Globus pallidus (tissue), 1 donor: ENCODE results near the gene ATP11B.

Source experiments
- DNase-seq: peaks from one replicate; pipeline ENCODE4 v3.0.0-alpha.2; 2015; ENCODE audit warnings: low spot score

The ATP11B gene

DNA sequence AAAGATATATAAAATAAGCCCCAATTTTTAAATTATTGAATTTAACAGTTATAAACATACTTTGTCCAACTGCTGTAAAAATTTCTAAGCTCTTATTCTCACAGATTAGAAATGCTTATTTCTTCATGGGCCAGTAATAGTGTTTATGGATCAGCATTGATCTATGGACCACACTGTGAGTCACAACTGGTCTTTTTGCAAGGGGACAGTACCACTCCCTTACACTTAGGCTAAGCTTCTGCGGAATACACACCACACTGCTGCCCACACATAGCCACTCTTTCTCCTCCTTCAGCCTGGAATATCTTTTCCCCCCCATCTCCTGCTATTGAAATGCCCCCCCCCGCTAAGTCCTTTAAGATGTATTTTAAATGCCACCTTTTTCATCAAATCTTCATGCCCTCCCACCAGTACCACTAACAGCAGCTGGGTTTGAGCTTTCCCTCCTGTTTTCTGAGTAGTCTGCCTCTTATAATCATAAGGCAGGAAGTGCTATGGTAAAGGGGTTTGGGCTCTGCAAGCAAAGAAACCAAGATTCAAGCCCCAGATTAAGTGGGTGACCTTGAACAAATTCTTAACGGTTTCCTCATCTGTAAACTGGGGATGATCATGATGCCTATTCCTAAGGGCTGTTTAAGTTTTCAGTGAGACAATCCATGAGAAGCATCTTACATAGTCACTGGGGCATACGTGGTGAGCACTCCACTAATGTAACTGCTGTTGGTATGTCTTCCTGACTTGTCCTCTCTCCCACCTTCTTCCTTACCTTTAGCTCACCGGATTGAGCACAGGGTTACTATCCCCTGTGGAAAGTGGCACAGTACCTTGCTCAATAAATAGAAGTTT lies 117.9 kb downstream of the ATP11B start:
- no peak for DNase-seq

GRCh38 chr3:182911782-182912111 lies 118.4 kb downstream of the ATP11B start:
- no peak for DNase-seq

GRCh38 chr3:182912474-182912873 lies 119.2 kb downstream of the ATP11B start:
- DNase-seq, result peak; percentile 76

DNA sequence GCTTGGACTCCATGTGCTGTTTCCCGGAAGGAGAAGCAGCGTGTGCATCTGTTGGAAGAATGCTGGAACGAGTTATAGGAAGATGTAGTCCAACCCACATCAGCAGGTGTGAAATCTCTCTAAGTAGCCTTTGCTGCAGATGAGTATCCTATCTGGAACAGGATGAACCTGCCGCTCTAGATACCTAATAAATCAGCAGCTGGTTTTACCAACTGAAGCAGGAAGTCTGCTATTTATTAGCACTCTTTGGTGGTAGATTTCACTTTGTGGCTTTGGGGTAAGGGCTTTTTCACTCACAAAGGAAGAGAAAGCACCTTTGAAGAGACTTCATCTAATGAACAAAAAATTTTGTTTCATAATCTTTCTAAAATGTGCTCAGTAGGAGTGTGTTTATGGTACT lies 120.6 kb downstream of the ATP11B start:
- no peak for DNase-seq

DNA sequence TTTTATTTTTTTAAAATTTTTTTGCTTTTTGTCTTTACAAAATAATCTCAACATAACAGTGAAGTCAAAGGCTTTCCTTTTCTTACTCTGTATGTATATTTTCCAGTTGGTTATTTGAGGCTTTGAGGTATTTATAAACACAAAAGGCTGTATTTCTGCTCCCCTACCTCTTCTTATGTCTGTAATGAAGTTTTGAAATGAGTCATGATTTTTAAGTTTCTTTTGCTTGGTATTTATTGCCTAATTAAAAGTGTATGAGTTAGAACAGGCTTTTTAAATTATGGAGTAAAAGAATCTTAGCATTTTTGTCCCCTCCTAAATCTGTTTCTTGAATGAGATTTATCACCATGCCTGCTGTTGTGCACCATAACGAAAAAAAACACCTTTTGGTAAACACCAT lies 121.0 kb downstream of the ATP11B start:
- no peak for DNase-seq

DNA sequence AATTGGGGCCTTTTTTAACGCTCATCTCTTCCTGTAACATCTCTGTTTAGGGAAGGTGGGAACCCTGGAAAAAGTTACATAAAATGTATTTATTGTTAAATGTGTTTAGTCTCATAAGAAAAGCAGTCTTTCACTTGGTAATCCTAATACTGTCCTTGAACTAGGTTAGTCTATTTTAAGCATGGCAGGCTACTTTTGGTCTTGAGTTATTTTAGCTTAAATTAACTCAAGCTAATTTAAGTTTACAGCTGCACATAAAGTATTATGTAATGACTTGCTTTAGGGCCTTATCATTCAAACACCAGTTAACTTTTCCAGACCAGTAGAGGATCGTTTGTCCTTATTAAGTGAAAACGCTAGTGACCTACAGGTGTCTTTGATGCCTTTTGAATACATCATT lies 123.8 kb downstream of the ATP11B start:
- DNase-seq, result no peak

- DNase-seq, result no peak
Measured at GRCh38 chr3:182919866-182920357, 126.6 kb downstream of the ATP11B start.

- DNase-seq, result no peak
Measured at GRCh38 chr3:182920515-182921084, 127.3 kb downstream of the ATP11B start.

DNA sequence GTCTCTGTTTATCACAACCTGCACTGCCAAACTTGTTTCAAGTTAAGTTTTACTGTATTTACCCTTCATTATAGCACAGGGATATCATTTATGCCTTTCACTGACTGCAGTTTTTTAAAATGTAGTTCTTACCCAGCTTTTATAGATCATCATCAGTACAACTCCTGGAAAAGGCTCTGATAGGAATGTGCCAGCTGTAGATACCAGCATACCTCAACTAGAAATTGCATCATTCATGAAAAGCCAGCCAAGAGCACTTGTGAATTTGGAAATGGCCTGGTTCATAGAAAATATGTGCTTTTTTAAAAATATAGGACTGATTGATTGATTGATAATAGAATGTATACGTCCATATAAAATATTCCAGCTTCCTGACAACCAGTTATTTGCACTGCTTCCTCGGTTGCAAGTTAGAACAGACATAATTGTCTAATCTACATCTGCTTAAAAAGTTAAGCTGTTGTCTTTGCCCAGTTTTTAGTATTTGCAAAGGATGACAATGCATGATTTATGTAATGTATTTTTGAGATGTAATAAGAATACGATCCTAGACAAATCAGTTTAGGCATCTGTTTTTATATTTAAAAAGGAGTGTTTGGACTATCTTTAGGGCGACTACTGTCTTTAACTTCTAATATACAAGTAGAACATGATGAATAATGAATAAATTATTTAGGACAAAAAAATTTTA lies 128.5 kb downstream of the ATP11B start:
- DNase-seq, result no peak

DNA sequence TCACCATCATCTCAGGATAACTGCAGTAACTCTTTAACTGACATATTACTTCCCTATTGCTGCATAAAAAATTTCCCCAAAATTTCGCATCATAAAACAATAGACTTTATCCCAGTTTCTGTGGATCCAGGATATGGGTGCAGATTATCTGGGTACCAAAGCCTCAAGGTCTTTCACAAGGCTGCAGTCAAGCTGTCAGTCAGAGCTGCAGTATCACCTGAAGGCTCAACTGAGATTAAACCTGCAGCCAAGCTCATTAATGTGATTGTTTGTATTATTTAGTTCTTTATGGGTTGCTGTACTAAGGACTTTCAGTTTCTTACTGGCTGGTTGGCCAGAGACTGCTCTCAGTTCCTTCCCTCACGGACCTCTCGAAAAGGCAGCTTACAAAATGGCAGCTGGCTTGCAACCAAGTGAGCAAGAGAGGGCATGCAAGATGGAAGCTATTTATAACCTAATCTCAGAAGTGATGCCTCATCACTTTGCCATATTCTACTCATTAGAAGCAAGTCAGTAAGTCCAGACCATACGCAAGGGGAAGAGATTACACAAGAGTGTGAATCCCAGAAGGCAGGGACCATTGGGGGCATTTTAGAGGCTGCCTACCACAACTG lies 132.1 kb downstream of the ATP11B start:
- DNase-seq, result no peak

- no peak for DNase-seq
Measured at GRCh38 chr3:182925944-182926337, 132.6 kb downstream of the ATP11B start.

DNA sequence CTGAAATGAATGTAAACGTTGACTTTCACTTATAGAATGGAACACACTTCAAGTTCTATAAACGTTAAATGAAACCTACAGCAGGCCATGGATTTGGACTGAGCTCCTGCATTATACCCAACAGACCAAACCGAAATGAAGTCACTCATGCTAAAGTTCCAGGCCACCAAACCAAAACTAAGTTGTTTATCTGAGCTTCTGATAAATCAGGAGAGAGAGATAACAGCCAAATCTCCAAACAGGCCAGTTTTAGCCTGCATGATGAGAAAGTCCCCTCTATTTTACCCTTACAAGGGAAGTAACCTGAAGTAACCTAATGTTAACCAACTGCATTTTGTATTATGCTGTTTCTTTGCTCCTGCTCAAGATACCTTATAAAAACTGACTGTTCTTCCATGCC lies 142.5 kb downstream of the ATP11B start:
- no peak for DNase-seq

- DNase-seq, result no peak
Measured at GRCh38 chr3:182936239-182936917, 143.1 kb downstream of the ATP11B start.

- DNase-seq, result no peak
Measured at GRCh38 chr3:182936918-182937285, 143.6 kb downstream of the ATP11B start.

GRCh38 chr3:182937293-182938051 lies 144.2 kb downstream of the ATP11B start:
- no peak for DNase-seq

- DNase-seq, result peak; percentile 6
Measured at GRCh38 chr3:182940266-182940808, 147.0 kb downstream of the ATP11B start.

GRCh38 chr3:182941719-182942118 lies 148.4 kb downstream of the ATP11B start:
- DNase-seq, result no peak

- no peak for DNase-seq
Measured at GRCh38 chr3:182947888-182948287, 154.6 kb downstream of the ATP11B start.

GRCh38 chr3:182948305-182948704 lies 155.0 kb downstream of the ATP11B start:
- DNase-seq, result no peak

- no peak for DNase-seq
Measured at GRCh38 chr3:182949688-182950087, 156.4 kb downstream of the ATP11B start.
